WTC11 (cell line): ENCODE measurements around the gene TP63.

ENCODE experiments used
- ATF2 ChIP-seq: sonication (generic); formaldehyde crosslinking; IDR thresholded peaks from 2 replicates; pipeline ENCODE4 v1.8.1; 2022; ENCODE audit warnings: low read depth, missing genetic modification reagents, borderline replicate concordance
- CREB1 ChIP-seq: sonication (generic); formaldehyde crosslinking; IDR thresholded peaks from 2 replicates; pipeline ENCODE4 v1.8.0; 2023; ENCODE audit warnings: mild to moderate bottlenecking, missing genetic modification reagents
- CTCF ChIP-seq: fragments of 200-600 bp; IDR thresholded peaks from 2 replicates; pipeline ENCODE4 v1.8.0; 2022; ENCODE audit warnings: antibody characterized with exemption
- E2F1 ChIP-seq: sonication (generic); formaldehyde crosslinking; IDR thresholded peaks from 2 replicates; pipeline ENCODE4 v1.8.0; 2022; ENCODE audit warnings: mild to moderate bottlenecking, missing genetic modification reagents
- NFYB ChIP-seq: sonication (generic); formaldehyde crosslinking; conservative IDR thresholded peaks from 2 replicates; pipeline ENCODE4 v1.8.0; 2022; ENCODE audit warnings: low read depth, missing genetic modification reagents
- PREB ChIP-seq: sonication (generic); formaldehyde crosslinking; IDR thresholded peaks from 2 replicates; pipeline ENCODE4 v1.8.1; 2022; ENCODE audit warnings: mild to moderate bottlenecking, missing genetic modification reagents, moderate library complexity, borderline replicate concordance
- USF1 ChIP-seq: sonication (generic); formaldehyde crosslinking; IDR thresholded peaks from 2 replicates; pipeline ENCODE4 v1.8.0; 2022; ENCODE audit warnings: mild to moderate bottlenecking, missing genetic modification reagents
- ZNF317 ChIP-seq: sonication (generic); formaldehyde crosslinking; IDR thresholded peaks from 2 replicates; pipeline ENCODE4 v1.8.1; 2023; ENCODE audit warnings: low read depth, mild to moderate bottlenecking, moderate library complexity, missing genetic modification reagents, borderline replicate concordance
- ZNF416 ChIP-seq: fragments of 250-450 bp; sonication (Bioruptor Pico); IDR thresholded peaks from 2 replicates; pipeline ENCODE4 v1.9.0; 2021; ENCODE audit warnings: mild to moderate bottlenecking, inconsistent platforms

GRCh38 chr3:189830401-189830800 is 199.2 kb downstream of the TP63 start:
- no peak for TF ChIP-seq CTCF
- no peak for TF ChIP-seq PREB (CRISPR knock-in tag)
- no peak for TF ChIP-seq NFYB (CRISPR knock-in tag)
- TF ChIP-seq ZNF317 (CRISPR knock-in tag) = no peak
- TF ChIP-seq E2F1 = no peak
- no peak for TF ChIP-seq CREB1
- no peak for TF ChIP-seq USF1 (CRISPR knock-in tag)
- TF ChIP-seq ZNF416 (CRISPR knock-in tag) = no peak
- no peak for TF ChIP-seq ATF2
